Smooth muscle cell (in vitro differentiated cells): ENCODE results near the gene NAP1L4. TPM values are rescaled to one million over a fixed set of nuclear protein-coding genes. Genes with fewer than 3 reads are reported as not detected.

Source experiments
- DNase-seq: peaks from one replicate; lab custom pipeline; 2025; ENCODE audit not compliant: unreplicated experiment; lab: John Stamatoyannopoulos, UW
- H2AFZ ChIP-seq: fragments of 200-600 bp; sonication (generic); 2 replicates; pipeline ENCODE4 v1.6.0; 2016; ENCODE audit warnings: antibody characterized with exemption, low read depth, mild to moderate bottlenecking
- H3F3A ChIP-seq: fragments of 200-600 bp; sonication (generic); 2 replicates; pipeline ENCODE4 v1.6.0; 2017; ENCODE audit warnings: antibody characterized with exemption, low read depth
- H3K27ac ChIP-seq: fragments of 200-600 bp; sonication (generic); 2 replicates; pipeline ENCODE4 v1.5.1; 2016; ENCODE audit warnings: low read depth, mild to moderate bottlenecking
- H3K27me3 ChIP-seq: fragments of 200-600 bp; sonication (generic); 2 replicates; pipeline ENCODE4 v1.6.1; 2016; ENCODE audit warnings: low read depth, mild to moderate bottlenecking
- H3K36me3 ChIP-seq: fragments of 200-600 bp; sonication (generic); 2 replicates; pipeline ENCODE4 v1.5.1; 2016; ENCODE audit warnings: low read depth
- H3K4me1 ChIP-seq: fragments of 200-600 bp; sonication (generic); 2 replicates; pipeline ENCODE4 v1.5.1; 2016; ENCODE audit warnings: low read depth
- H3K4me2 ChIP-seq: fragments of 200-600 bp; sonication (generic); 2 replicates; pipeline ENCODE4 v1.6.0; 2016; ENCODE audit warnings: mild to moderate bottlenecking
- H3K4me3 ChIP-seq: fragments of 200-600 bp; sonication (generic); 2 replicates; pipeline ENCODE4 v1.5.1; 2016; ENCODE audit warnings: mild to moderate bottlenecking
- H3K79me2 ChIP-seq: fragments of 200-600 bp; sonication (generic); 2 replicates; pipeline ENCODE4 v1.6.0; 2016; ENCODE audit warnings: low read depth, mild to moderate bottlenecking
- H3K9ac ChIP-seq: fragments of 200-600 bp; sonication (generic); 2 replicates; pipeline ENCODE4 v1.6.0; 2016; ENCODE audit warnings: low read depth
- H3K9me3 ChIP-seq: fragments of 200-600 bp; sonication (generic); replicated peaks from 2 replicates; pipeline ENCODE4 v1.5.1; 2016; ENCODE audit warnings: low read depth
- H4K20me1 ChIP-seq: fragments of 200-600 bp; sonication (generic); 2 replicates; pipeline ENCODE4 v1.6.0; 2016; ENCODE audit warnings: low read depth
- CTCF ChIP-seq: fragments of 200-600 bp; sonication (generic); IDR thresholded peaks from 2 replicates; pipeline ENCODE4 v1.5.1; 2017; ENCODE audit warnings: borderline replicate concordance, mild to moderate bottlenecking, antibody characterized with exemption; ENCODE audit not compliant: insufficient read depth, poor library complexity, severe bottlenecking
- WGBS: methylation state at CpG from one replicate; pipeline ENCODE4 v1.1.7; 2016; ENCODE audit warnings: low lambda C conversion rate; 5-methylcytosine and 5-hydroxymethylcytosine counted together
- polyA plus RNA-seq: library from polyadenylated mRNA; unstranded; fragments of >200 nt; fragmentation: Nextera tagmentation; extraction: Ambion mirVana; gene quantifications from 2 replicates; pipeline ENCODE4 v1.2.1, GENCODE V29; 2016
- total RNA-seq: library from RNA; depleted of rRNA; stranded (reverse); fragments of >200 nt; gene quantifications from 2 replicates; pipeline ENCODE4 v1.2.3, GENCODE V29; 2014

Gene NAP1L4
- total and polyA plus RNA-seq, 2 experiments from 2014 or later: 63.1 to 95.0 TPM

- no peak overlapping the region for H2AFZ ChIP-seq
- H3K4me3 ChIP-seq: no peak overlapping the region
- H3F3A ChIP-seq: no peaks in the 10 kb centered on the region
- peaks cover 16% of the 10 kb centered on the region for H3K36me3 ChIP-seq
- H3K9ac ChIP-seq: no peak overlapping the region
- no peaks in the 10 kb centered on the region for H3K9me3 ChIP-seq
- no peaks in the 10 kb centered on the region for H3K27me3 ChIP-seq
- no peak overlapping the region for H3K27ac ChIP-seq
- H3K4me2 ChIP-seq: no peak overlapping the region
- H4K20me1 ChIP-seq: peaks cover 95% of the 10 kb centered on the region
- no peaks in the 10 kb centered on the region for H3K4me1 ChIP-seq
- WGBS: 97% methylated on average over 4 of the region's 4 CpGs
- peak; percentile 24 for TF ChIP-seq CTCF
- no peak for DNase-seq
- peaks cover 62% of the 10 kb centered on the region for H3K79me2 ChIP-seq
These were observed 16.5 kb downstream of the NAP1L4 start for GRCh38 chr11:2975594-2975993.

- Histone ChIP-seq H3K9ac (no peak overlapping the region), H3K27me3 (no peaks in the 10 kb centered on the region), H3K79me2 (peaks cover 59% of the 10 kb centered on the region), H3K36me3 (peaks cover 29% of the 10 kb centered on the region), H3K9me3 (no peaks in the 10 kb centered on the region), H3F3A (no peaks in the 10 kb centered on the region), H3K27ac (no peak overlapping the region), H2AFZ (no peak overlapping the region), H3K4me2 (no peak overlapping the region), H4K20me1 (peaks cover 93% of the 10 kb centered on the region), H3K4me3 (no peak overlapping the region), H3K4me1 (no peaks in the 10 kb centered on the region)
- no peak for DNase-seq
- no peak for TF ChIP-seq CTCF
- WGBS: 95% methylated on average over 3 of the region's 3 CpGs
These were observed 17.9 kb downstream of the NAP1L4 start for GRCh38 chr11:2974272-2974671.

GRCh38 chr11:2968341-2968900 lies 23.7 kb downstream of the NAP1L4 start:
- WGBS: 82% methylated on average over 6 of the region's 6 CpGs
- no peaks in the 10 kb centered on the region for H3F3A ChIP-seq
- H3K79me2 ChIP-seq: peaks cover 42% of the 10 kb centered on the region
- peaks cover 88% of the 10 kb centered on the region for H4K20me1 ChIP-seq
- DNase-seq: no peak
- no peak overlapping the region for H3K27ac ChIP-seq
- no peak overlapping the region for H3K9ac ChIP-seq
- H3K4me1 ChIP-seq: no peaks in the 10 kb centered on the region
- H3K9me3 ChIP-seq: no peaks in the 10 kb centered on the region
- no peak for TF ChIP-seq CTCF
- no peak overlapping the region for H2AFZ ChIP-seq
- peaks cover 23% of the 10 kb centered on the region for H3K36me3 ChIP-seq
- H3K4me3 ChIP-seq: no peak overlapping the region
- no peaks in the 10 kb centered on the region for H3K27me3 ChIP-seq
- H3K4me2 ChIP-seq: no peak overlapping the region

GRCh38 chr11:2964782-2965181 lies 27.3 kb downstream of the NAP1L4 start:
- Histone ChIP-seq H3K27ac (no peak overlapping the region), H3K9me3 (no peaks in the 10 kb centered on the region), H3K36me3 (peaks cover 17% of the 10 kb centered on the region), H3K9ac (no peak overlapping the region), H3K4me3 (no peak overlapping the region), H3K79me2 (peaks cover 49% of the 10 kb centered on the region), H3K4me1 (no peaks in the 10 kb centered on the region), H3K27me3 (no peaks in the 10 kb centered on the region), H4K20me1 (peaks cover 92% of the 10 kb centered on the region), H3K4me2 (no peak overlapping the region), H3F3A (no peaks in the 10 kb centered on the region), H2AFZ (no peak overlapping the region)
- DNase-seq: no peak
- no peak for TF ChIP-seq CTCF
- WGBS: 98% methylated on average over 4 of the region's 4 CpGs
